Activated CD4-positive, alpha-beta T cell treated with anti-CD3 and anti-CD28 coated beads, Interleukin-2, amount 50 U/mL, for 24 hours (primary cell): ENCODE data around the gene HYI.
A peak's percentile ranks its signal among the peaks of the same experiment; 100 is the strongest.
"Not testable (repeated sequence)": the region's sequence is repeated elsewhere in the genome, so short reads cannot be mapped to it uniquely, and the experiment has no call there.

Experiments
- DNase-seq, 2 donors: peaks; one replicate each; pipeline ENCODE4 v3.0.0-alpha.2; 2020; ENCODE audit warnings: low read depth in 1 of 2, low spot score in 1 of 2

The HYI gene

GRCh38 chr1:43431676-43432075, 22.1 kb downstream of the HYI start:
- no peak for DNase-seq

- no peak for DNase-seq
Observed at GRCh38 chr1:43430831-43431230, 22.9 kb downstream of the HYI start.

- DNase-seq = no peak
Observed at GRCh38 chr1:43427941-43428340, 25.8 kb downstream of the HYI start.

GRCh38 chr1:43427524-43427923, 26.2 kb downstream of the HYI start:
- DNase-seq = no peak

- no peak for DNase-seq
Observed at GRCh38 chr1:43426221-43426620, 27.5 kb downstream of the HYI start.

- DNase-seq = no peak
Observed at GRCh38 chr1:43425045-43425444, 28.7 kb downstream of the HYI start.

GRCh38 chr1:43423672-43424550, 29.8 kb downstream of the HYI start:
- DNase-seq = no peak

GRCh38 chr1:43422995-43423671, 30.6 kb downstream of the HYI start:
- DNase-seq = no peak

- no peak for DNase-seq
Observed at GRCh38 chr1:43421976-43422750, 31.6 kb downstream of the HYI start.

- DNase-seq = no peak
Observed at GRCh38 chr1:43421396-43421795, 32.3 kb downstream of the HYI start.

GRCh38 chr1:43420874-43421273, 32.9 kb downstream of the HYI start:
- no peak for DNase-seq

GRCh38 chr1:43419627-43420425, 33.9 kb downstream of the HYI start:
- DNase-seq = no peak

GRCh38 chr1:43418858-43419257, 34.9 kb downstream of the HYI start:
- no peak for DNase-seq

GRCh38 chr1:43415901-43416300, 37.8 kb downstream of the HYI start:
- no peak for DNase-seq

- peak in 1 of 2 donors; percentile 56 for DNase-seq
Observed at GRCh38 chr1:43414634-43415223, 39.0 kb downstream of the HYI start.

GRCh38 chr1:43413426-43413825, 40.3 kb downstream of the HYI start:
- not testable (repeated sequence) for DNase-seq

- DNase-seq = no peak
Observed at GRCh38 chr1:43410571-43410970, 43.2 kb downstream of the HYI start.

- DNase-seq = no peak
Observed at GRCh38 chr1:43405876-43406234, 47.9 kb downstream of the HYI start.

- no peak for DNase-seq
Observed at GRCh38 chr1:43405219-43405875, 48.4 kb downstream of the HYI start.

GRCh38 chr1:43404353-43404752, 49.4 kb downstream of the HYI start:
- DNase-seq = no peak
